ENCODE data around the gene TMEM130. TPM values are rescaled to one million over a fixed set of nuclear protein-coding genes. Genes with fewer than 3 reads are reported as not detected.
A peak's percentile ranks its signal among the peaks of the same experiment; 100 is the strongest.

TMEM130 gene
- polyA plus RNA-seq, 2 donors: 0.02 TPM; not detected in 1

- H3K9me3 ChIP-seq (ENCODE audit: control insufficient read depth in 2 of 2, insufficient read depth in 1 of 2, low read depth in 1 of 2, low read length in 1 of 2): no peaks in the 10 kb centered on the region
- H3K27me3 ChIP-seq (ENCODE audit: control insufficient read depth in 1 of 2, insufficient read depth in 2 of 2, low read length in 2 of 2): no peaks in the 10 kb centered on the region
- no peak overlapping the region for H3K4me3 ChIP-seq (ENCODE audit: low read depth in 1 of 2, low read length in 2 of 2)
- no peak overlapping the region for H3K27ac ChIP-seq (ENCODE audit: low read depth in 2 of 2, low read length in 1 of 2)
- no peaks in the 10 kb centered on the region for H3K4me1 ChIP-seq (ENCODE audit: control insufficient read depth in 2 of 2, insufficient read depth in 2 of 2, low read length in 1 of 2)
- WGBS, 2 donors: 90 to 95% methylated on average over 3 of the region's 3 CpGs
- peaks cover 12 to 32% of the 10 kb centered on the region in 2 donors for H3K36me3 ChIP-seq (ENCODE audit: control insufficient read depth in 2 of 2, insufficient read depth in 2 of 2, low read length in 1 of 2)
Observed at GRCh38 chr7:98902523-98902922, 32.7 kb upstream of the TMEM130 start.

GRCh38 chr7:98900815-98901214 lies 31.0 kb upstream of the TMEM130 start:
- H3K4me1 ChIP-seq (ENCODE audit: control insufficient read depth in 2 of 2, insufficient read depth in 2 of 2, low read length in 1 of 2): no peaks in the 10 kb centered on the region
- peaks cover 14 to 33% of the 10 kb centered on the region in 2 donors for H3K36me3 ChIP-seq (ENCODE audit: control insufficient read depth in 2 of 2, insufficient read depth in 2 of 2, low read length in 1 of 2)
- WGBS, 2 donors: 91 to 92% methylated on average over 3 of the region's 3 CpGs

GRCh38 chr7:98899816-98900215 lies 30.0 kb upstream of the TMEM130 start:
- H3K27me3 ChIP-seq (ENCODE audit: control insufficient read depth in 1 of 2, insufficient read depth in 2 of 2, low read length in 2 of 2): no peaks in the 10 kb centered on the region
- no peaks in the 10 kb centered on the region for H3K9me3 ChIP-seq (ENCODE audit: control insufficient read depth in 2 of 2, insufficient read depth in 1 of 2, low read depth in 1 of 2, low read length in 1 of 2)
- H3K27ac ChIP-seq (ENCODE audit: low read depth in 2 of 2, low read length in 1 of 2): no peak overlapping the region
- 93 to 94% methylated on average over 7 of the region's 7 CpGs for WGBS, 2 donors
- no peak overlapping the region for H3K4me3 ChIP-seq (ENCODE audit: low read depth in 1 of 2, low read length in 2 of 2)
- H3K36me3 ChIP-seq (ENCODE audit: control insufficient read depth in 2 of 2, insufficient read depth in 2 of 2, low read length in 1 of 2): peaks cover 14 to 31% of the 10 kb centered on the region in 2 donors
- H3K4me1 ChIP-seq (ENCODE audit: control insufficient read depth in 2 of 2, insufficient read depth in 2 of 2, low read length in 1 of 2): no peaks in the 10 kb centered on the region

More at GRCh38 chr7:98900815-98901214, 31.0 kb upstream of the TMEM130 start:
- Histone ChIP-seq H3K4me3 (ENCODE audit: low read depth in 1 of 2, low read length in 2 of 2) (no peak overlapping the region), H3K27ac (ENCODE audit: low read depth in 2 of 2, low read length in 1 of 2) (no peak overlapping the region), H3K27me3 (ENCODE audit: control insufficient read depth in 1 of 2, insufficient read depth in 2 of 2, low read length in 2 of 2) (no peaks in the 10 kb centered on the region), H3K9me3 (ENCODE audit: control insufficient read depth in 2 of 2, insufficient read depth in 1 of 2, low read depth in 1 of 2, low read length in 1 of 2) (no peaks in the 10 kb centered on the region)

- no peaks in the 10 kb centered on the region for H3K4me1 ChIP-seq (ENCODE audit: control insufficient read depth in 2 of 2, insufficient read depth in 2 of 2, low read length in 1 of 2)
- no peaks in the 10 kb centered on the region for H3K9me3 ChIP-seq (ENCODE audit: control insufficient read depth in 2 of 2, insufficient read depth in 1 of 2, low read depth in 1 of 2, low read length in 1 of 2)
- H3K36me3 ChIP-seq (ENCODE audit: control insufficient read depth in 2 of 2, insufficient read depth in 2 of 2, low read length in 1 of 2): peaks cover 12 to 13% of the 10 kb centered on the region in 2 donors
- no peak overlapping the region for H3K27ac ChIP-seq (ENCODE audit: low read depth in 2 of 2, low read length in 1 of 2)
- no peak overlapping the region for H3K4me3 ChIP-seq (ENCODE audit: low read depth in 1 of 2, low read length in 2 of 2)
- H3K27me3 ChIP-seq (ENCODE audit: control insufficient read depth in 1 of 2, insufficient read depth in 2 of 2, low read length in 2 of 2): no peaks in the 10 kb centered on the region
- whole genome bisulfite sequencing, 2 donors: 94 to 96% methylated on average over 7 of the region's 7 CpGs
Observed at GRCh38 chr7:98892609-98893008, 22.8 kb upstream of the TMEM130 start.

- Histone ChIP-seq H3K4me1 (ENCODE audit: control insufficient read depth in 2 of 2, insufficient read depth in 2 of 2, low read length in 1 of 2) (no peaks in the 10 kb centered on the region), H3K27ac (ENCODE audit: low read depth in 2 of 2, low read length in 1 of 2) (no peak overlapping the region), H3K9me3 (ENCODE audit: control insufficient read depth in 2 of 2, insufficient read depth in 1 of 2, low read depth in 1 of 2, low read length in 1 of 2) (no peaks in the 10 kb centered on the region), H3K36me3 (ENCODE audit: control insufficient read depth in 2 of 2, insufficient read depth in 2 of 2, low read length in 1 of 2) (peaks cover 10 to 13% of the 10 kb centered on the region in 2 donors), H3K4me3 (ENCODE audit: low read depth in 1 of 2, low read length in 2 of 2) (no peak overlapping the region), H3K27me3 (ENCODE audit: control insufficient read depth in 1 of 2, insufficient read depth in 2 of 2, low read length in 2 of 2) (no peaks in the 10 kb centered on the region)
Observed at GRCh38 chr7:98887038-98887437, 17.2 kb upstream of the TMEM130 start.

GRCh38 chr7:98884416-98884815 lies 14.6 kb upstream of the TMEM130 start:
- Histone ChIP-seq H3K36me3 (ENCODE audit: control insufficient read depth in 2 of 2, insufficient read depth in 2 of 2, low read length in 1 of 2) (peaks cover 8 to 13% of the 10 kb centered on the region in 2 donors), H3K27ac (ENCODE audit: low read depth in 2 of 2, low read length in 1 of 2) (no peak overlapping the region), H3K4me1 (ENCODE audit: control insufficient read depth in 2 of 2, insufficient read depth in 2 of 2, low read length in 1 of 2) (peaks cover 0 to 3% of the 10 kb centered on the region in 2 donors), H3K27me3 (ENCODE audit: control insufficient read depth in 1 of 2, insufficient read depth in 2 of 2, low read length in 2 of 2) (no peaks in the 10 kb centered on the region), H3K4me3 (ENCODE audit: low read depth in 1 of 2, low read length in 2 of 2) (no peak overlapping the region), H3K9me3 (ENCODE audit: control insufficient read depth in 2 of 2, insufficient read depth in 1 of 2, low read depth in 1 of 2, low read length in 1 of 2) (no peaks in the 10 kb centered on the region)
- 90 to 94% methylated on average over 4 of the region's 4 CpGs for WGBS, 2 donors

GRCh38 chr7:98881561-98882315 lies 11.9 kb upstream of the TMEM130 start:
- 68 to 73% methylated on average over 9 of the region's 9 CpGs for WGBS, 2 donors
- Histone ChIP-seq H3K4me1 (ENCODE audit: control insufficient read depth in 2 of 2, insufficient read depth in 2 of 2, low read length in 1 of 2) (peaks cover 3 to 6% of the 10 kb centered on the region in 2 donors), H3K4me3 (ENCODE audit: low read depth in 1 of 2, low read length in 2 of 2) (no peak overlapping the region), H3K27ac (ENCODE audit: low read depth in 2 of 2, low read length in 1 of 2) (no peak overlapping the region), H3K27me3 (ENCODE audit: control insufficient read depth in 1 of 2, insufficient read depth in 2 of 2, low read length in 2 of 2) (no peaks in the 10 kb centered on the region), H3K9me3 (ENCODE audit: control insufficient read depth in 2 of 2, insufficient read depth in 1 of 2, low read depth in 1 of 2, low read length in 1 of 2) (no peaks in the 10 kb centered on the region), H3K36me3 (ENCODE audit: control insufficient read depth in 2 of 2, insufficient read depth in 2 of 2, low read length in 1 of 2) (peaks cover 4 to 13% of the 10 kb centered on the region in 2 donors)

- Histone ChIP-seq H3K4me3 (ENCODE audit: low read depth in 1 of 2, low read length in 2 of 2) (no peak overlapping the region), H3K36me3 (ENCODE audit: control insufficient read depth in 2 of 2, insufficient read depth in 2 of 2, low read length in 1 of 2) (peaks cover 4 to 13% of the 10 kb centered on the region in 2 donors), H3K27ac (ENCODE audit: low read depth in 2 of 2, low read length in 1 of 2) (no peak overlapping the region)
Observed at GRCh38 chr7:98880485-98880884, 10.7 kb upstream of the TMEM130 start.

GRCh38 chr7:98879979-98880315 lies 10.1 kb upstream of the TMEM130 start:
- Histone ChIP-seq H3K27me3 (ENCODE audit: control insufficient read depth in 1 of 2, insufficient read depth in 2 of 2, low read length in 2 of 2) (no peaks in the 10 kb centered on the region), H3K36me3 (ENCODE audit: control insufficient read depth in 2 of 2, insufficient read depth in 2 of 2, low read length in 1 of 2) (peaks cover 4 to 13% of the 10 kb centered on the region in 2 donors), H3K4me3 (ENCODE audit: low read depth in 1 of 2, low read length in 2 of 2) (peak overlapping the region in 1 of 2 donors; percentile 89), H3K9me3 (ENCODE audit: control insufficient read depth in 2 of 2, insufficient read depth in 1 of 2, low read depth in 1 of 2, low read length in 1 of 2) (no peaks in the 10 kb centered on the region), H3K27ac (ENCODE audit: low read depth in 2 of 2, low read length in 1 of 2) (no peak overlapping the region), H3K4me1 (ENCODE audit: control insufficient read depth in 2 of 2, insufficient read depth in 2 of 2, low read length in 1 of 2) (peaks cover 3 to 6% of the 10 kb centered on the region in 2 donors)
- WGBS, 2 donors: 34 to 54% methylated on average over 9 of the region's 9 CpGs

More at GRCh38 chr7:98880485-98880884, 10.7 kb upstream of the TMEM130 start:
- H3K9me3 ChIP-seq (ENCODE audit: control insufficient read depth in 2 of 2, insufficient read depth in 1 of 2, low read depth in 1 of 2, low read length in 1 of 2): no peaks in the 10 kb centered on the region
- peaks cover 3 to 6% of the 10 kb centered on the region in 2 donors for H3K4me1 ChIP-seq (ENCODE audit: control insufficient read depth in 2 of 2, insufficient read depth in 2 of 2, low read length in 1 of 2)
- 91 to 92% methylated on average over 8 of the region's 8 CpGs for WGBS, 2 donors
- H3K27me3 ChIP-seq (ENCODE audit: control insufficient read depth in 1 of 2, insufficient read depth in 2 of 2, low read length in 2 of 2): no peaks in the 10 kb centered on the region
